Heart left ventricle (tissue), 16 donors: ENCODE results near the gene CGAS. TPM values are rescaled to one million over a fixed set of nuclear protein-coding genes. Genes with fewer than 3 reads are reported as not detected.
A peak's percentile ranks its signal among the peaks of the same experiment; 100 is the strongest.

Experiments used
- ATAC-seq, 4 donors: fragments of 200-7000 bp; cut with Tn5 transposase; one replicate each; pipeline ENCODE4 v1.9.1; 2020 to 2022; ENCODE audit warnings: moderate library complexity in 4 of 4, mild to moderate bottlenecking in 3 of 4, moderate number of reproducible peaks in 1 of 4
- DNase-seq, 5 donors: peaks; one replicate each; pipeline ENCODE4 v3.0.0-alpha.2; 2020
- H3K27ac ChIP-seq, 12 donors: fragments of 200-600 bp; sonication (generic) in 4 of 12; one replicate each; pipeline versions ENCODE4 v1.5.0 to v1.8.0; 2016 to 2022; ENCODE audit warnings: mild to moderate bottlenecking in 2 of 12
- H3K27me3 ChIP-seq, 9 donors: fragments of 200-600 bp; sonication (generic) in 2 of 9; one replicate each; pipeline versions ENCODE4 v1.5.1 to v1.8.0; 2016 to 2022; ENCODE audit warnings: mild to moderate bottlenecking in 3 of 9
- H3K36me3 ChIP-seq, 9 donors: fragments of 200-600 bp; sonication (generic) in 2 of 9; one replicate each; pipeline versions ENCODE4 v1.5.0 to v1.8.0; 2018 to 2022; ENCODE audit warnings: mild to moderate bottlenecking in 2 of 9
- H3K4me1 ChIP-seq, 12 donors: fragments of 200-600 bp; sonication (generic) in 4 of 12; one replicate each; pipeline versions ENCODE4 v1.5.0 to v1.8.0; 2016 to 2022; ENCODE audit warnings: mild to moderate bottlenecking in 3 of 12
- H3K4me3 ChIP-seq, 12 donors: fragments of 200-600 bp; sonication (generic) in 4 of 12; one replicate each; pipeline versions ENCODE4 v1.5.0 to v1.8.0; 2017 to 2022; ENCODE audit warnings: mild to moderate bottlenecking in 9 of 12, moderate library complexity in 4 of 12
- H3K9me3 ChIP-seq, 12 donors: fragments of 200-600 bp; sonication (generic) in 4 of 12; one replicate each; pipeline versions ENCODE4 v1.5.0 to v1.8.0; 2016 to 2022; ENCODE audit warnings: mild to moderate bottlenecking in 1 of 12
- POLR2A ChIP-seq, 2 donors: fragments of 450-650 bp; IDR thresholded peaks; one replicate each; pipeline ENCODE4 v1.6.1; 2017; ENCODE audit warnings: antibody characterized with exemption in 2 of 2, mild to moderate bottlenecking in 2 of 2, moderate library complexity in 2 of 2
- WGBS, 4 donors: extraction: QIAGEN DNeasy Blood & Tissue Kit in 2 of 4; methylation state at CpG; one replicate each; pipeline versions ENCODE4 v1.1.5 to v1.1.7; 2013 to 2018; 5-methylcytosine and 5-hydroxymethylcytosine counted together
- intact Hi-C, 10 donors: fragments of 100-400 bp; cut with DNase I; formaldehyde crosslinking; loops; one replicate each; pipeline versions ENCODE4 v1.11.1 to v1.14.2; 2022
- polyA plus RNA-seq, 2 donors: library from polyadenylated mRNA; stranded (reverse); fragments of 200-250 nt; gene quantifications; one replicate each; pipeline ENCODE4 v1.2.3, GENCODE V29; 2013
- total RNA-seq, 9 donors: library from RNA; depleted of rRNA in 2 of 9; stranded (reverse); fragments of >200 nt in 2 of 9; fragmentation: NEBNext Ultra II Directional in 3 of 9; extraction: Animal tissue kit (Norgen Biotek cat#: 25700) in 3 of 9; gene quantifications; one replicate each; pipeline versions ENCODE4 v1.1.0 to v1.2.4, GENCODE V29; 2016 to 2023
- TF ChIP-seq, protein P1 (sequence below), 12 donors: fragments of 200-600 bp; sonication (generic) in 4 of 12; IDR thresholded peaks; one replicate each; pipeline versions ENCODE4 v1.5.0 to v1.8.0; 2018 to 2022; ENCODE audit warnings: antibody characterized with exemption in 12 of 12, mild to moderate bottlenecking in 5 of 12
- donor health status: ischemic (EF 13 %, LVEDD 7.1; RV severe dilation, severe dysfunction).
- donor health status: healthy with polysubstance abuse.
- donor health status: DM: no; HTN: yes; CAD: no.
- donor health status: DM: no; HTN: no; CAD: no.
- donor health status: ischemic (EF 25% LVEDD 6.9; RV normal size, moderate dysfunction).
- donor health status: ischemic (EF 25% LVEDD 5.7; RV mildly dilated, moderate dysfunction).
- donor health status: healthy.
- donor health status: DM: yes; HTN: yes; CAD: no.
- donor health status: ischemic (EF 35%, LVEDD 5.7; RV mildly dilated, moderate dysfunction).
- donor health status: nonischemic (EF 11% LVEDD 7.7; RV severe dilation, severe dysfunction).
- donor health status: DM: yes; HTN: yes; CAD: no.
- donor health status: PGD.
- donor health status: ischemic (EF 29% LVEDD 5.4; RV normal size, mild dysfunction).
- donor health status: nonischemic (EF 23%, LVEDD 6.1; RV moderate dilation, normal function).

Gene CGAS
- total and polyA plus RNA-seq, 11 donors = 0.38 to 7.6 (median 1.1) TPM

DNA sequence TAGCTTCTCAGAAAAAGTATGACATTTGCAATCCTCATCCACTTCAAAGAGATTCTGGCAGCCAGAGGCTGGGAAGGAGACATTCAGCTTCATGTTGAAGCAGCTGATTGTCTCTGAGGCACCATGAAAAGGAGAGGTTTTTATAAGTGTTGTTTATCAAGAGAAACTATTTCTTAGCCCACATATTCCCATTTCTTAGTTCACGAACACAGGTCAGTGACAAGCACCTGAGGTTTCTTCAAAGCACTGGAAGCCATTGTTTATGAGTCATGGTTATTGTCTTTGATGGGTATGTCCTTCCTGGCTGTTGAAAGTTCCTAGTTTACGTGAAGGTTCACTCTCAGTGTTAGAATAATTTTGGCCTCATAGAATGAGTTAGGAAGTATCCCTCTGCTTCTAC, 60.4 kb downstream of the CGAS start:
- H3K36me3 ChIP-seq = no peaks in the 10 kb centered on the region
- no peak overlapping the region for H3K27ac ChIP-seq
- H3K27me3 ChIP-seq = peaks cover 0 to 4% (median 0%) of the 10 kb centered on the region in 9 donors
- no peak for ATAC-seq
- TF ChIP-seq, protein P1, sequence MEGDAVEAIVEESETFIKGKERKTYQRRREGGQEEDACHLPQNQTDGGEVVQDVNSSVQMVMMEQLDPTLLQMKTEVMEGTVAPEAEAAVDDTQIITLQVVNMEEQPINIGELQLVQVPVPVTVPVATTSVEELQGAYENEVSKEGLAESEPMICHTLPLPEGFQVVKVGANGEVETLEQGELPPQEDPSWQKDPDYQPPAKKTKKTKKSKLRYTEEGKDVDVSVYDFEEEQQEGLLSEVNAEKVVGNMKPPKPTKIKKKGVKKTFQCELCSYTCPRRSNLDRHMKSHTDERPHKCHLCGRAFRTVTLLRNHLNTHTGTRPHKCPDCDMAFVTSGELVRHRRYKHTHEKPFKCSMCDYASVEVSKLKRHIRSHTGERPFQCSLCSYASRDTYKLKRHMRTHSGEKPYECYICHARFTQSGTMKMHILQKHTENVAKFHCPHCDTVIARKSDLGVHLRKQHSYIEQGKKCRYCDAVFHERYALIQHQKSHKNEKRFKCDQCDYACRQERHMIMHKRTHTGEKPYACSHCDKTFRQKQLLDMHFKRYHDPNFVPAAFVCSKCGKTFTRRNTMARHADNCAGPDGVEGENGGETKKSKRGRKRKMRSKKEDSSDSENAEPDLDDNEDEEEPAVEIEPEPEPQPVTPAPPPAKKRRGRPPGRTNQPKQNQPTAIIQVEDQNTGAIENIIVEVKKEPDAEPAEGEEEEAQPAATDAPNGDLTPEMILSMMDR (IDR thresholded peaks at IDR 0.05) = no peak
- no peak for TF ChIP-seq POLR2A (IDR thresholded peaks at IDR 0.05)
- intact Hi-C loops = no loop called here
- 61 to 79% (median 72%) methylated on average over 2 of the region's 2 CpGs for WGBS, 4 donors
- no peaks in the 10 kb centered on the region for H3K9me3 ChIP-seq
- H3K4me1 ChIP-seq = peaks cover 0 to 11% (median 0%) of the 10 kb centered on the region in 12 donors
- no peak overlapping the region for H3K4me3 ChIP-seq
- no peak for DNase-seq

DNA sequence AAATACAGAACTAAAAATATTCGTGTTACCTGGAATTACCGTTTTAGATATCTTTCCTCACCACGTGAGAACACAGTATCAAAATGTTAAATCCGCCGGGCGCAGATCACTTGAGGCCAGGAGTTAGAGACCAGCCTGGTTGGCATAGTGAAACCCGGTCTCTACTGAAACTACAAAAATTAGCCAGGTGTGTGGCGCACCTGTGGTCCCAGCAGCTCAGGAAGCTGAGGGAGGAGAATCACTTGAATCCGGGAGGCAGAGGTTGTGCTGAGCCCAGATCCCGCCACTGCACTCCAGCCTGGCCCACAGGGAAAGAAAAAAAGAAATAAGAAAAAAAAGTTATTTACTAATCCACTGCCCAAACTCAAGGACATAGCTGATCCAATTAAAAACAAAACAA, 62.2 kb downstream of the CGAS start:
- intact Hi-C loops = no loop called here
- Histone ChIP-seq H3K4me3 (no peak overlapping the region), H3K27me3 (peaks cover 0 to 4% (median 0%) of the 10 kb centered on the region in 9 donors), H3K27ac (no peak overlapping the region), H3K9me3 (no peaks in the 10 kb centered on the region), H3K36me3 (no peaks in the 10 kb centered on the region), H3K4me1 (peaks cover 0 to 11% (median 0%) of the 10 kb centered on the region in 12 donors)
- DNase-seq (no peak), ATAC-seq (no peak)
- no peak for TF ChIP-seq POLR2A (IDR thresholded peaks at IDR 0.05)
- TF ChIP-seq, protein P1 (IDR thresholded peaks at IDR 0.05) = no peak
- WGBS, 4 donors = 84 to 89% (median 85%) methylated on average over 10 of the region's 10 CpGs

DNA sequence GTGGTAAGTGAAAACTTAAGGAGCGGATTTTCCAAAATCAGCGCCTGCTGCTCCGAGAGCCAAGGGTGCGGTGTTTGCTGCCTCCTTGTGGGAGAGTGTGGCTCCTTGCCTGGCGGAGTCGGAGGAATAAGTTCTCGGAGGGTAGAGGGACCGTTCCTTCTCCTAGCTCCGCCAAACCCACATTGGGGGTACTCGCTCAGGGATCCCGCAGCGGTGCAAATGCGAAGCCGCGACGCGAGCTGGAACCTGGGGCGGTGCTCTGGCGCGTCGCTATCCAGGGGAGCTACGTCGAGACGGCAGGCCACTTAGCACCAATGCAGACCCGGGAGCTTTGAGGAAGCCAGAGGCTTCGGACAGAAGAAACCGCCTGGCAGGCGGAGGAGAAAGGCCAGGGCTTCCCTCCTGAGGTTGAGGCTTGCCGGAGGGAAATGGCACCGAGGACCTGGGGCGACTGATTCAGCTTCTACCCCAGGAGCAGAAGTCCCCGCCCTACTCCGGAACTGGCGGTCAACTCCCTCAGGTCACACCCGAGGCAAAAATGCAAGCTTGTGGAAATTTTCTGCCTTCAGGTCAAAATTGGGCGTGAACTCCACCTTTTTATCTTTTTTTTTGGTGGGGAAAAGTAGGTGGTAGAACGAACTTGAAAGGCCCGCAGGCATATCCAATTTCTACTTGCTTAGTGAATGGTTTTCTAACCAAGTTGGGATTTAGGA, 63.1 kb downstream of the CGAS start:
- Histone ChIP-seq H3K4me1 (peaks cover 0 to 11% (median 0%) of the 10 kb centered on the region in 12 donors), H3K27ac (peak overlapping the region in 4 of 12 donors; percentile 17 to 63 (median 36)), H3K9me3 (no peaks in the 10 kb centered on the region), H3K4me3 (peak overlapping the region; percentile 5 to 67 (median 54)), H3K27me3 (peaks cover 0 to 4% (median 0%) of the 10 kb centered on the region in 9 donors), H3K36me3 (no peaks in the 10 kb centered on the region)
- DNase-seq (peak; percentile 30 to 72 (median 39)), ATAC-seq (peak in 3 of 4 donors; percentile 73 to 79 (median 74))
- TF ChIP-seq, protein P1 (IDR thresholded peaks at IDR 0.05) = peak; percentile 21 to 75 (median 50)
- no peak for TF ChIP-seq POLR2A (IDR thresholded peaks at IDR 0.05)
- intact Hi-C loops = no loop called here
- 2 to 7% (median 2%) methylated on average over 30 to 38 of the region's 38 CpGs for WGBS, 4 donors

DNA sequence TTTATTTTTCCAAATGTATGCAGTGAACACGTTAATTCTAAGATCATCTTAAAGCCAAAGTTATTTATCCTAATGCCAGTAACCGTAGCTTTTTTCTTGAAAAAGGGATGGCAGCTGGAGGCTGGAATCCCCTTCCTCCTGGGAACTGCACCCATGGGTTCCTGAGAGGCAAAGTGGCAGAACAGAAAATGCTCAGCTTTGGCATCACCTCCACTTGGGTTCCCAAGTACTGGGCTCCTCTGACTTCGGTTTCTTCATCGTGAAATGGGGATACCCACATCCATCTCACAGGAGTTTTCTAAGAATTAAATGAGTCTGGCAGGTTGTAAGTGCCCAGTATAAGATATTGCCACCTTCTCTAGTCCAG, 63.7 kb downstream of the CGAS start:
- WGBS, 4 donors = 40 to 58% (median 48%) methylated on average over 4 of the region's 4 CpGs
- Histone ChIP-seq H3K4me1 (peaks cover 0 to 11% (median 0%) of the 10 kb centered on the region in 12 donors), H3K9me3 (no peaks in the 10 kb centered on the region), H3K4me3 (peak overlapping the region in 11 of 12 donors; percentile 28 to 67 (median 54)), H3K27me3 (peaks cover 0 to 4% (median 0%) of the 10 kb centered on the region in 9 donors), H3K27ac (no peak overlapping the region), H3K36me3 (no peaks in the 10 kb centered on the region)
- no peak for TF ChIP-seq POLR2A (IDR thresholded peaks at IDR 0.05)
- TF ChIP-seq, protein P1 (IDR thresholded peaks at IDR 0.05) = no peak
- peak in 1 of 4 donors; percentile 24 for ATAC-seq
- intact Hi-C loops = no loop called here
- DNase-seq = no peak
